WTC11 (cell line): ENCODE results near the gene RAB13. TPM values are rescaled to one million over a fixed set of nuclear protein-coding genes. Genes with fewer than 3 reads are reported as not detected.

Experiments
- ATAC-seq: fragments of 200-7000 bp; cut with Tn5 transposase; 2 replicates; pipeline ENCODE4 v1.10.0; 2021; ENCODE audit warnings: mild to moderate bottlenecking, moderate library complexity
- CTCF ChIA-PET: fragments of 300-600 bp; sonication (Branson Sonifier 250); formaldehyde crosslinking; loops from one replicate; lab custom pipeline; 2021; ENCODE audit warnings: antibody characterized with exemption; lab: Charles Lee
- POLR2A ChIA-PET: fragments of 350-600 bp; sonication (Branson Sonifier 250); formaldehyde crosslinking; loops from one replicate; lab custom pipeline; 2021; ENCODE audit warnings: antibody characterized with exemption; lab: Charles Lee
- DNase-seq: peaks from one replicate; pipeline ENCODE4 v3.0.0; 2021; ENCODE audit warnings: low spot score
- H3K27ac Mint-ChIP-seq: 2 replicates; pipeline ENCODE4 v1.8.0; 2021; ENCODE audit warnings: mixed read lengths
- H3K27me3 Mint-ChIP-seq: 2 replicates; pipeline ENCODE4 v1.8.0; 2021; ENCODE audit warnings: low read depth, mild to moderate bottlenecking, moderate library complexity, mixed read lengths
- H3K36me3 Mint-ChIP-seq: 2 replicates; pipeline ENCODE4 v1.8.0; 2021; ENCODE audit warnings: mixed read lengths
- H3K4me1 Mint-ChIP-seq: 2 replicates; pipeline ENCODE4 v1.8.0; 2022; ENCODE audit warnings: mixed read lengths
- H3K4me3 Mint-ChIP-seq: 2 replicates; pipeline ENCODE4 v1.8.0; 2021; ENCODE audit warnings: mild to moderate bottlenecking, moderate library complexity, mixed read lengths
- H3K9me3 Mint-ChIP-seq: 2 replicates; pipeline ENCODE4 v1.8.0; 2021; ENCODE audit warnings: mixed read lengths
- ATF2 ChIP-seq: sonication (generic); formaldehyde crosslinking; IDR thresholded peaks from 2 replicates; pipeline ENCODE4 v1.8.1; 2022; ENCODE audit warnings: low read depth, missing genetic modification reagents, borderline replicate concordance
- ATF6 ChIP-seq: sonication (generic); formaldehyde crosslinking; IDR thresholded peaks from 2 replicates; pipeline ENCODE4 v1.8.1; 2023; ENCODE audit warnings: mild to moderate bottlenecking, missing genetic modification reagents
- HMGXB4 ChIP-seq: sonication (generic); formaldehyde crosslinking; IDR thresholded peaks from 2 replicates; pipeline ENCODE4 v1.8.1; 2023; ENCODE audit warnings: mild to moderate bottlenecking, moderate library complexity, missing genetic modification reagents
- NR1H2 ChIP-seq: sonication (generic); formaldehyde crosslinking; IDR thresholded peaks from 2 replicates; pipeline ENCODE4 v1.9.0; 2021; ENCODE audit warnings: mild to moderate bottlenecking, moderate library complexity, missing genetic modification reagents
- OVOL2 ChIP-seq: fragments of 250-450 bp; sonication (Bioruptor Pico); IDR thresholded peaks from 2 replicates; pipeline ENCODE4 v1.9.0; 2021; ENCODE audit warnings: mild to moderate bottlenecking, borderline replicate concordance
- SMAD4 ChIP-seq: sonication (generic); formaldehyde crosslinking; IDR thresholded peaks from 2 replicates; pipeline ENCODE4 v1.8.0; 2022; ENCODE audit warnings: mild to moderate bottlenecking, missing genetic modification reagents
- ZNF281 ChIP-seq: sonication (generic); formaldehyde crosslinking; IDR thresholded peaks from 2 replicates; pipeline ENCODE4 v1.8.0; 2023; ENCODE audit warnings: mild to moderate bottlenecking, missing genetic modification reagents
- ZNF416 ChIP-seq: fragments of 250-450 bp; sonication (Bioruptor Pico); IDR thresholded peaks from 2 replicates; pipeline ENCODE4 v1.9.0; 2021; ENCODE audit warnings: mild to moderate bottlenecking, inconsistent platforms
- ZNF423 ChIP-seq: fragments of 250-450 bp; sonication (Bioruptor Pico); IDR thresholded peaks from 2 replicates; pipeline ENCODE4 v2.1.2; 2022; ENCODE audit warnings: mild to moderate bottlenecking, moderate library complexity
- total RNA-seq: library from RNA; stranded (reverse); gene quantifications from 3 replicates; pipeline ENCODE4 v1.2.3, GENCODE V29; 2021
- TF ChIP-seq, protein P1 (sequence below): sonication (generic); formaldehyde crosslinking; IDR thresholded peaks from 2 replicates; pipeline ENCODE4 v1.8.0; 2022; ENCODE audit warnings: mild to moderate bottlenecking, missing genetic modification reagents
- TF ChIP-seq, protein P2 (sequence below): sonication (generic); formaldehyde crosslinking; conservative IDR thresholded peaks from 2 replicates; pipeline ENCODE4 v1.8.1; 2023; ENCODE audit warnings: mild to moderate bottlenecking, low read depth, missing genetic modification reagents, moderate library complexity
- TF ChIP-seq, protein P3 (sequence below): fragments of 250-450 bp; sonication (Bioruptor Pico); IDR thresholded peaks from 2 replicates; pipeline ENCODE4 v1.9.0; 2021; ENCODE audit warnings: moderate library complexity, mild to moderate bottlenecking, inconsistent platforms, borderline replicate concordance
- TF ChIP-seq, protein P4 (sequence below): sonication (generic); formaldehyde crosslinking; IDR thresholded peaks from 2 replicates; pipeline ENCODE4 v1.8.0; 2022; ENCODE audit warnings: mild to moderate bottlenecking, missing genetic modification reagents
- TF ChIP-seq, protein P5 (sequence below): fragments of 250-450 bp; sonication (Bioruptor Pico); IDR thresholded peaks from 2 replicates; pipeline ENCODE4 v1.8.0; 2021; ENCODE audit warnings: mild to moderate bottlenecking

RAB13 gene
- total RNA-seq, 1 experiment from 2014 or later: 126 TPM

DNA sequence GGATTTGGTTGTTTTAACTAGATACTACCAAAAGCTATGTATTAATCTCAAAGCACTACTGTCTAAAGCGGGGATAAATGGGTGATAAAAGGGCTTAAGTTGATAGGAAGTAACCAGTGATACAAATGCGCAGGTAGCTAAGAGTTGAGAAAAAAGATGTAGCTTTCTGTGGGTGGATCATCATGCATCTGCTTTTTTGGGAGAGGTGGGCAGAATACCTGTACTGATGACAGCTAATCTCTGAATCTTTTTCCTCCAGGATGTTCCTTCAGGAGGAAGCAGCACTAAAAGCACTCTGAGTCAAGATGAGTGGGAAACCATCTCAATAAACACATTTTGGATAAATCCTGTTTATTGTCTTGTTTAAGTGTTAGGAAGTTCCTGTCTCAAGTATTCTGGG lies 5.7 kb upstream of the RAB13 start (continued):
- TF ChIP-seq, protein P1, sequence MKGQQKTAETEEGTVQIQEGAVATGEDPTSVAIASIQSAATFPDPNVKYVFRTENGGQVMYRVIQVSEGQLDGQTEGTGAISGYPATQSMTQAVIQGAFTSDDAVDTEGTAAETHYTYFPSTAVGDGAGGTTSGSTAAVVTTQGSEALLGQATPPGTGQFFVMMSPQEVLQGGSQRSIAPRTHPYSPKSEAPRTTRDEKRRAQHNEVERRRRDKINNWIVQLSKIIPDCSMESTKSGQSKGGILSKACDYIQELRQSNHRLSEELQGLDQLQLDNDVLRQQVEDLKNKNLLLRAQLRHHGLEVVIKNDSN (CRISPR knock-in tag): no peak
- TF ChIP-seq HMGXB4 (CRISPR knock-in tag): no peak
- TF ChIP-seq, protein P2, sequence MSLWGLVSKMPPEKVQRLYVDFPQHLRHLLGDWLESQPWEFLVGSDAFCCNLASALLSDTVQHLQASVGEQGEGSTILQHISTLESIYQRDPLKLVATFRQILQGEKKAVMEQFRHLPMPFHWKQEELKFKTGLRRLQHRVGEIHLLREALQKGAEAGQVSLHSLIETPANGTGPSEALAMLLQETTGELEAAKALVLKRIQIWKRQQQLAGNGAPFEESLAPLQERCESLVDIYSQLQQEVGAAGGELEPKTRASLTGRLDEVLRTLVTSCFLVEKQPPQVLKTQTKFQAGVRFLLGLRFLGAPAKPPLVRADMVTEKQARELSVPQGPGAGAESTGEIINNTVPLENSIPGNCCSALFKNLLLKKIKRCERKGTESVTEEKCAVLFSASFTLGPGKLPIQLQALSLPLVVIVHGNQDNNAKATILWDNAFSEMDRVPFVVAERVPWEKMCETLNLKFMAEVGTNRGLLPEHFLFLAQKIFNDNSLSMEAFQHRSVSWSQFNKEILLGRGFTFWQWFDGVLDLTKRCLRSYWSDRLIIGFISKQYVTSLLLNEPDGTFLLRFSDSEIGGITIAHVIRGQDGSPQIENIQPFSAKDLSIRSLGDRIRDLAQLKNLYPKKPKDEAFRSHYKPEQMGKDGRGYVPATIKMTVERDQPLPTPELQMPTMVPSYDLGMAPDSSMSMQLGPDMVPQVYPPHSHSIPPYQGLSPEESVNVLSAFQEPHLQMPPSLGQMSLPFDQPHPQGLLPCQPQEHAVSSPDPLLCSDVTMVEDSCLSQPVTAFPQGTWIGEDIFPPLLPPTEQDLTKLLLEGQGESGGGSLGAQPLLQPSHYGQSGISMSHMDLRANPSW (CRISPR knock-in tag): no peak
- no peak for TF ChIP-seq ATF6
- TF ChIP-seq ZNF423 (CRISPR knock-in tag): no peak

DNA sequence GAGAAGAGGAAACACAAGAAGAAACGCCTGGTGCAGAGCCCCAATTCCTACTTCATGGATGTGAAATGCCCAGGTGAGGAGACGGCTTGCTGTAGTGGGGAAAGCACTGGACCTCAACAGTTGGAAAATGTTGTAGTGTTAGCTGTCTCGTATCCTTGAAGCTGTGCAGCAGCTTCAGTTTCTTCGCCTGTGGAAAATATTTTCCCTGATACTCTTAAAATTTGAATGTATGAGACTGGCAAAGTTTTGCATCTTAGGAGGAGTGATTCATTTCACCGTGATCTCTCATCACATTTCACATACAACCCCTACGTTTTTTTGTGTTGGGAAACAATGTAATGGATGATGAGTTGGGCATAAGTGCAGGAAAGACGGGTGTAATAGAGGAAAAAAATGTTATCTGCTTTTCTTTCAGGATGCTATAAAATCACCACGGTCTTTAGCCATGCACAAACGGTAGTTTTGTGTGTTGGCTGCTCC lies 5.1 kb upstream of the RAB13 start:
- CTCF ChIA-PET: interaction anchor here (1.1 kb wide), 1 partner anchor 14 kb away, joined by 6 read pairs; the partner anchor contains the start of gene JTB

GRCh38 chr1:153990468-153991150 lies 4.5 kb upstream of the RAB13 start, which contains the start of gene RPS27:
Gene RPS27 (plus strand): TSS chr1:153990762. CDS start chr1:153990797, 35 bp downstream.
- CTCF ChIA-PET: interaction anchor here (1.1 to 1.9 kb wide), 3 partner anchors 13 to 363 kb away, joined by 3 to 6 read pairs (median 6); partner anchors contain the start of genes CREB3L4, JTB and S100A13
- H3K9me3 Mint-ChIP-seq: peaks cover 4% of the 10 kb centered on the region
- peak; percentile 38 for ATAC-seq
- POLR2A ChIA-PET: interaction anchor here (0.6 to 2.2 kb wide), 16 partner anchors 8 to 334 kb away, joined by 3 to 23 read pairs (median 3); partner anchors contain the start of genes CREB3L4, DENND4B, GATAD2B and JTB
- peak within 1 kb of the TSS; percentile 97 for H3K4me3 Mint-ChIP-seq
- H3K27me3 Mint-ChIP-seq: no peaks in the 10 kb centered on the region
- peaks cover 47% of the 10 kb centered on the region for H3K36me3 Mint-ChIP-seq
- peak within 1 kb of the TSS; percentile 98 for H3K27ac Mint-ChIP-seq
- H3K4me1 Mint-ChIP-seq: peaks cover 29% of the 10 kb centered on the region
- DNase-seq: peak; percentile 83
- TF ChIP-seq, protein P3, sequence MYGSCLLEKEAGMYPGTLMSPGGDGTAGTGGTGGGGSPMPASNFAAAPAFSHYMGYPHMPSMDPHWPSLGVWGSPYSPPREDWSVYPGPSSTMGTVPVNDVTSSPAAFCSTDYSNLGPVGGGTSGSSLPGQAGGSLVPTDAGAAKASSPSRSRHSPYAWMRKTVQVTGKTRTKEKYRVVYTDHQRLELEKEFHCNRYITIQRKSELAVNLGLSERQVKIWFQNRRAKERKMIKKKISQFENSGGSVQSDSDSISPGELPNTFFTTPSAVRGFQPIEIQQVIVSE (CRISPR knock-in tag): no peak
- TF ChIP-seq ZNF281 (no peak), SMAD4 (CRISPR knock-in tag) (0 out of 2 replicates have a peak, but pooled peaks have one; percentile 55), ATF2 (CRISPR knock-in tag) (no peak)
- TF ChIP-seq, protein P4, sequence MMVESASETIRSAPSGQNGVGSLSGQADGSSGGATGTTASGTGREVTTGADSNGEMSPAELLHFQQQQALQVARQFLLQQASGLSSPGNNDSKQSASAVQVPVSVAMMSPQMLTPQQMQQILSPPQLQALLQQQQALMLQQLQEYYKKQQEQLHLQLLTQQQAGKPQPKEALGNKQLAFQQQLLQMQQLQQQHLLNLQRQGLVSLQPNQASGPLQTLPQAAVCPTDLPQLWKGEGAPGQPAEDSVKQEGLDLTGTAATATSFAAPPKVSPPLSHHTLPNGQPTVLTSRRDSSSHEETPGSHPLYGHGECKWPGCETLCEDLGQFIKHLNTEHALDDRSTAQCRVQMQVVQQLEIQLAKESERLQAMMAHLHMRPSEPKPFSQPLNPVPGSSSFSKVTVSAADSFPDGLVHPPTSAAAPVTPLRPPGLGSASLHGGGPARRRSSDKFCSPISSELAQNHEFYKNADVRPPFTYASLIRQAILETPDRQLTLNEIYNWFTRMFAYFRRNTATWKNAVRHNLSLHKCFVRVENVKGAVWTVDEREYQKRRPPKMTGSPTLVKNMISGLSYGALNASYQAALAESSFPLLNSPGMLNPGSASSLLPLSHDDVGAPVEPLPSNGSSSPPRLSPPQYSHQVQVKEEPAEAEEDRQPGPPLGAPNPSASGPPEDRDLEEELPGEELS: 0 out of 2 replicates have a peak, but pooled peaks have one; percentile 20

More for the DNA sequence above, 5.1 kb upstream of the RAB13 start:
- Mint-ChIP-seq H3K36me3 (peaks cover 50% of the 10 kb centered on the region), H3K27me3 (no peaks in the 10 kb centered on the region)
- POLR2A ChIA-PET: interaction anchor here (0.6 to 2.2 kb wide), 10 partner anchors 8 to 333 kb away, joined by 3 to 23 read pairs (median 4); partner anchors contain the start of genes CREB3L4, GATAD2B, JTB and SLC39A1
- 0 out of 2 replicates have a peak, but pooled peaks have one; percentile 5 for TF ChIP-seq ZNF416 (CRISPR knock-in tag)
- TF ChIP-seq, protein P5, sequence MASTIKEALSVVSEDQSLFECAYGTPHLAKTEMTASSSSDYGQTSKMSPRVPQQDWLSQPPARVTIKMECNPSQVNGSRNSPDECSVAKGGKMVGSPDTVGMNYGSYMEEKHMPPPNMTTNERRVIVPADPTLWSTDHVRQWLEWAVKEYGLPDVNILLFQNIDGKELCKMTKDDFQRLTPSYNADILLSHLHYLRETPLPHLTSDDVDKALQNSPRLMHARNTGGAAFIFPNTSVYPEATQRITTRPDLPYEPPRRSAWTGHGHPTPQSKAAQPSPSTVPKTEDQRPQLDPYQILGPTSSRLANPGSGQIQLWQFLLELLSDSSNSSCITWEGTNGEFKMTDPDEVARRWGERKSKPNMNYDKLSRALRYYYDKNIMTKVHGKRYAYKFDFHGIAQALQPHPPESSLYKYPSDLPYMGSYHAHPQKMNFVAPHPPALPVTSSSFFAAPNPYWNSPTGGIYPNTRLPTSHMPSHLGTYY (CRISPR knock-in tag): no peak
- TF ChIP-seq OVOL2 (CRISPR knock-in tag): no peak
- TF ChIP-seq NR1H2: 0 out of 2 replicates have a peak, but pooled peaks have one; percentile 4
- TF ChIP-seq, all 79 proteins: peak for 2
- Mint-ChIP-seq H3K9me3 (peaks cover 6% of the 10 kb centered on the region), H3K27ac (peak overlapping the region; percentile 98), H3K4me1 (peaks cover 29% of the 10 kb centered on the region), H3K4me3 (peak overlapping the region; percentile 97)
- ATAC-seq: no peak
- DNase-seq: no peak
